Fibroblast of lung (primary cell): ENCODE data around the gene MYORG. TPM values are rescaled to one million over a fixed set of nuclear protein-coding genes. Genes with fewer than 3 reads are reported as not detected.

Source experiments
- DNase-seq, 2 donors: peaks; one replicate each; pipeline versions ENCODE4 v3.0.0 to v3.0.0-alpha.2; 2010; ENCODE audit warnings: low read depth in 2 of 2
- H2AFZ ChIP-seq: 2 replicates; pipeline ENCODE4 v1.5.1; 2012; ENCODE audit warnings: low read length, control low read depth, inconsistent platforms
- H3K27ac ChIP-seq: 2 replicates; pipeline ENCODE4 v1.5.1; 2011; ENCODE audit warnings: low read length, control low read depth; ENCODE audit not compliant: insufficient read depth
- H3K27me3 ChIP-seq: 2 replicates; pipeline ENCODE4 v1.5.1; 2011; ENCODE audit warnings: mild to moderate bottlenecking, low read length; ENCODE audit not compliant: control insufficient read depth, insufficient read depth
- H3K36me3 ChIP-seq: 2 replicates; pipeline ENCODE4 v1.5.1; 2011; ENCODE audit warnings: low read length; ENCODE audit not compliant: control insufficient read depth, insufficient read depth
- H3K4me1 ChIP-seq: 2 replicates; pipeline ENCODE4 v1.5.1; 2011; ENCODE audit warnings: low read length; ENCODE audit not compliant: control insufficient read depth, insufficient read depth; ENCODE audit errors: extremely low read depth
- H3K4me2 ChIP-seq: 2 replicates; pipeline ENCODE4 v1.5.1; 2011; ENCODE audit warnings: low read length, control low read depth; ENCODE audit not compliant: insufficient read depth; ENCODE audit errors: extremely low read depth
- H3K4me3 ChIP-seq, 4 experiments: fragments of 200-600 bp in 1 of 4; sonication (generic) in 1 of 4; replicated peaks in 1 of 4; 2 replicates each; pipeline ENCODE4 v1.5.1; 2011 to 2016; ENCODE audit warnings: low read length in 4 of 4, low read depth in 3 of 4, mild to moderate bottlenecking in 3 of 4, control low read depth in 2 of 4, inconsistent platforms in 1 of 4, mixed read lengths in 1 of 4; ENCODE audit not compliant: insufficient read depth in 1 of 4; ENCODE audit errors: control extremely low read depth in 1 of 4
- H3K79me2 ChIP-seq: 2 replicates; pipeline ENCODE4 v1.5.1; 2012; ENCODE audit warnings: mild to moderate bottlenecking, low read length, inconsistent platforms; ENCODE audit not compliant: control insufficient read depth, insufficient read depth
- H3K9ac ChIP-seq: 2 replicates; pipeline ENCODE4 v1.5.1; 2011; ENCODE audit warnings: mild to moderate bottlenecking, low read length, control low read depth; ENCODE audit not compliant: insufficient read depth
- H3K9me3 ChIP-seq: 2 replicates; pipeline ENCODE4 v1.5.1; 2012; ENCODE audit warnings: low read depth, low read length; ENCODE audit not compliant: control insufficient read depth, insufficient read depth
- H4K20me1 ChIP-seq: 2 replicates; pipeline ENCODE4 v1.5.1; 2011; ENCODE audit warnings: low read length; ENCODE audit not compliant: control insufficient read depth, insufficient read depth; ENCODE audit errors: extremely low read depth
- CTCF ChIP-seq, 2 donors: IDR thresholded peaks in 1 of 2; conservative IDR thresholded peaks in 1 of 2; 1 replicate in 1 of 2; 2 replicates in 1 of 2; pipeline ENCODE4 v1.5.1; 2011 to 2012; ENCODE audit warnings: low read length in 2 of 2, control low read depth in 1 of 2, inconsistent platforms in 1 of 2, low read depth in 1 of 2, mild to moderate bottlenecking in 1 of 2
- EZH2 ChIP-seq: IDR thresholded peaks from 2 replicates; pipeline ENCODE4 v1.5.1; 2012; ENCODE audit warnings: low read length, control low read depth, mild to moderate bottlenecking; ENCODE audit errors: missing control alignments
- polyA minus RNA-seq: library from RNA; depleted of rRNA, polyadenylated mRNA; stranded (reverse); fragments of >200 nt; gene quantifications from 2 replicates; pipeline ENCODE4 v1.2.3, GENCODE V29; 2011; ENCODE audit warnings: low replicate concordance
- polyA plus RNA-seq, 2 donors: library from polyadenylated mRNA; depleted of rRNA in 1 of 2; stranded (reverse) in 1 of 2; unstranded in 1 of 2; fragments of >200 nt; gene quantifications; 2 replicates each; pipeline ENCODE4 v1.2.1, GENCODE V29; 2011 to 2012; ENCODE audit warnings: missing spikeins in 1 of 2
- total RNA-seq: library from RNA; depleted of rRNA; stranded (reverse); fragments of >200 nt; gene quantifications from 2 replicates; pipeline ENCODE4 v1.2.1, GENCODE V29; 2014

The MYORG gene
- total RNA-seq = 0.26 and 0.83 TPM in 2 replicates
- 0.34 and 0.38 TPM in 2 replicates for polyA plus RNA-seq
- polyA plus RNA-seq (2012) = 0.96 and 1.1 TPM in 2 replicates
- polyA minus RNA-seq = 1.0 and 1.6 TPM in 2 replicates

DNA sequence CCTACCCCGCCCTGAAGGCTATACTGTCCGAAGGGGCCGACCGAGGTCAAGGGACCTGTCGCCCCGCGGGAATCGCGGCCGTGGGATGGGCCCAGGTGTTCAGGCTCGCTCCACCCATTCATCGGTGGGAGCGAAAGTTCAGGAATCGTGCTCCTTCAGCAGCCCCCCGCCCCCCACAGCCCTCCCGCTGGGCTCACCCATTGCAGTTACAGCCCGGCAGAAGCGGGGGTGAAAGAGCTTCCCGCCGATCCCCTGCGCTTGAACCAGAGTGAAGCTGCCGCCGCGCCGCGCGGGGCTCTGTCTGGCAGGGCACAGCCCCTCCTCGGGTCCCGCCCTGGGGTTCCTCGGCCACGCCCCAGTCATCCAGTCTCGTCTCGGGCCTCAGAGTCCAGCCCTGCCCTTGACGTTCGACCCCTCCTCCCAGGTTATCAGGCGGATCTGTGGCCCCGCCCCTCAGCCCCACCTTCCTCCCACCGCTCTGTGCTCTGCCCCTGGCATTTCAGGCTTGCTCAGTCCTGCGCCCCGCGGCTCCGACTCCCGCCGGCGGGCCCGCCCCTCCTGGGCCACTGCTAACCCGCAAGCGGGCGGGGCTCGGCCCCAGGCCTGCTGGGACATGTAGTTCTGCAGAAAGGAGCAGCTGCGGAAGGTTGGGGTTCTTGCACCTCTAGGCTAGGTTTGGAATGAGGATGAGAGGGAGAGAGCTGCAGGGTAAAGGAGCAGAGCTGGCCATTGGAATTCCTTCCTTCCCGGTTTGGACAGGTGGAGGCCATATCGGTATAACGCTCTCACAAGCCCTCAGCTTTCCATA lies at the start of gene MYORG:
Gene MYORG (minus strand): TSS at position 303 of the 808 bp plus-strand sequence. CDS start 3,955 bp downstream, outside the sequence.
- no peak for TF ChIP-seq CTCF (conservative IDR thresholded peaks at IDR 0.05 in 1 of 2, IDR thresholded peaks at IDR 0.05 in 1 of 2; ENCODE audit: low read depth in 1 of 2, low read length in 2 of 2)
- no peak for TF ChIP-seq EZH2
- peak within 1 kb of the TSS; percentile 52 to 92 (median 64) for H3K4me3 ChIP-seq
- H3K27me3 ChIP-seq = peaks cover 14% of the 10 kb centered on the region
- no peaks in the 10 kb centered on the region for H3K79me2 ChIP-seq
- H3K4me2 ChIP-seq = peak within 1 kb of the TSS; percentile 92
- H3K27ac ChIP-seq = no peak within 1 kb of the TSS
- H3K4me1 ChIP-seq = peaks cover 3% of the 10 kb centered on the region
- H3K9ac ChIP-seq = peak within 1 kb of the TSS; percentile 34
- H4K20me1 ChIP-seq = no peaks in the 10 kb centered on the region
- H2AFZ ChIP-seq = peak within 1 kb of the TSS; percentile 89
- peak; percentile 69 to 84 for DNase-seq
- no peaks in the 10 kb centered on the region for H3K36me3 ChIP-seq
- H3K9me3 ChIP-seq = no peaks in the 10 kb centered on the region

GRCh38 chr9:34419716-34420504 lies 43.2 kb upstream of the MYORG start:
- Histone ChIP-seq H4K20me1 (no peaks in the 10 kb centered on the region), H3K36me3 (no peaks in the 10 kb centered on the region), H3K4me2 (no peak overlapping the region), H3K79me2 (no peaks in the 10 kb centered on the region), H3K4me3 (no peak overlapping the region), H3K4me1 (no peaks in the 10 kb centered on the region), H3K27me3 (no peaks in the 10 kb centered on the region), H3K27ac (no peak overlapping the region), H2AFZ (no peak overlapping the region), H3K9me3 (no peaks in the 10 kb centered on the region), H3K9ac (no peak overlapping the region)
- DNase-seq = no peak
- TF ChIP-seq CTCF (conservative IDR thresholded peaks at IDR 0.05 in 1 of 2, IDR thresholded peaks at IDR 0.05 in 1 of 2; ENCODE audit: low read depth in 1 of 2, low read length in 2 of 2) = no peak

DNA sequence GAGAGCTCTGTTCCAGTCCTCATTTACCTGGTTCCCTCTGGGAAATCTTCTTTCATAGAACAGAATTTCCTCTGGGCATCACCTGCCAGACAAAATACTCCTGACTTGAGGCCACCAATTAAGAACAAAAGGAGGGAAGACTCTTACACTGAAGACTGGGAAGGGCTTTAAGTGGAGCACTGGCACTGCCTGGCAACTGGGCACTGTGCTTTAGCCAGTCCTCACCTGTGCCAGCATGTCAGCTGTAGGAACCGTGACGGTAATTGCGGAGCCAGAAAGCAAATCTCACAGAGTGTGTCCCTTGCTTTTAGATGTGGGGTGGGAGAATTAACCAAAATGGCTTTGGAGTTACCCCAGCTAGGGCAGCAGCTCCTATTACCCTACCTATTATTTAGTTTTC lies 41.0 kb upstream of the MYORG start:
- Histone ChIP-seq H3K4me1 (no peaks in the 10 kb centered on the region), H3K9me3 (no peaks in the 10 kb centered on the region), H3K36me3 (no peaks in the 10 kb centered on the region), H3K9ac (no peak overlapping the region), H3K27me3 (no peaks in the 10 kb centered on the region), H3K4me3 (no peak overlapping the region), H3K27ac (no peak overlapping the region), H3K4me2 (no peak overlapping the region), H4K20me1 (no peaks in the 10 kb centered on the region), H2AFZ (no peak overlapping the region), H3K79me2 (no peaks in the 10 kb centered on the region)
- DNase-seq = no peak
- TF ChIP-seq EZH2 (no peak), CTCF (conservative IDR thresholded peaks at IDR 0.05 in 1 of 2, IDR thresholded peaks at IDR 0.05 in 1 of 2; ENCODE audit: low read depth in 1 of 2, low read length in 2 of 2) (no peak)
